ENCODE measurements around the gene MLPH.

MLPH gene

DNA sequence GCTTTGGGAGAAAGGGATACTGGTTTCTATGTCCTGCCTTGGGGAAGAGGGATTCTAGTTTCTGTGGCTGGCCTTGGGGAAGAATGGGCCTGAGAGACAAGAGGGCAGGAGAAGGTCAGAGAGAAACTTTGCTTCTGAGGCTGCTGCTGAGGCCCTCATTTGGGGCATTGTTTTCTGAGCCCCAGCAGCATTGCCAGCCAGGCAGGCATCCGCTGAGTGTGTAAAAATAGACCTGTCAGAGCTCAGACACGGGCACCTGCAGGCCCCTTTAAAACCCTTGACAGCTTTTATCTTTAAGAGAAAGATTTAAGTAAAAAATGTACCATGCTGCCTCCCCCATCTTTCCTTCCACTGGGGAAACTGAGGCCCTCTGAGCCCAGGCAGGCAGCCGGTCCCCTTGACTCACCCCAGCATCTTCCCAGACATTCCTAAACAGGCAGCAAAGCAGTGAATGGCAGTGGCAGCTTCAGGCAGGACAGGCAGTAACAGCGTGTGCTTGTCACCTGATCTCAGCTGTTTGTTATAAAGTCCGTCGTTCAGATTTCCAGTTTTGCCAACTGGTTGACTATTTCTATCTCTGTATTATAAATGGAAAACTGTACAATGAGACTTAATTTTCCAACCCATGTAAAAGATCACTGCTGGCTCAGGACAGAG is 27.6 kb downstream of the MLPH start:
- Histone ChIP-seq H3K9ac (peak overlapping the region; percentile 30), H3K27ac (peak overlapping the region; percentile 70), H3K4me3 (no peak overlapping the region), H4K20me1 (no peaks in the 10 kb centered on the region), H3K4me2 (peak overlapping the region; percentile 86), H3K36me3 (no peaks in the 10 kb centered on the region), H3K27me3 (no peaks in the 10 kb centered on the region), H3K9me3 (no peaks in the 10 kb centered on the region), H3K4me1 (peaks cover 48% of the 10 kb centered on the region)
- TF ChIP-seq Cebpa-rat (IDR thresholded peaks at IDR 0.05), result no peak

DNA sequence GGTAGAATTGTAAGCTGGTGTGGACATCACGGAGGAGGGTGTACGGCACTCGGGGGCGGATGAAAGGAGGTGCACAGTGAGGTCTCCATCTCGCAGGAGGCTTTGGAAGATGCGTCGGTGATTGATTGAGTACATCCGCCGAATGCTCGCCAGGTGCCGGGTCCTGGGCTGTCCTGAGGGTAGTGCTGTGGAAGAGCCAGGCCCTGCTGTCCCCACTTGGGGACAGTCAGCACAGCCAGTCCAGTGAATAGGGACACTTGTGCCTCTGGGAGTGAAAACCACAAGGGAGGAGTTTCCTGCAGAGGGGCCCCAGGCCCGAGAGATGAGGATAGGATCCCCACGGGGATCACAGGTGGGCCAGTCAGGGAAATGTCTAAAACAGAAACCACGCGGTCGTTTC is 28.1 kb downstream of the MLPH start:
- H3K27ac ChIP-seq, result peak overlapping the region; percentile 70
- peak overlapping the region; percentile 10; the same call in 1 of the 2 replicates for H3K4me3 ChIP-seq
- peak overlapping the region; percentile 86 for H3K4me2 ChIP-seq
- TF ChIP-seq Cebpa-rat (IDR thresholded peaks at IDR 0.05), result no peak
- no peaks in the 10 kb centered on the region for H3K27me3 ChIP-seq
- H3K9ac ChIP-seq, result peak overlapping the region; percentile 54
- no peaks in the 10 kb centered on the region for H4K20me1 ChIP-seq
- no peaks in the 10 kb centered on the region for H3K36me3 ChIP-seq
- H3K4me1 ChIP-seq, result peaks cover 44% of the 10 kb centered on the region
- H3K9me3 ChIP-seq, result no peaks in the 10 kb centered on the region

DNA sequence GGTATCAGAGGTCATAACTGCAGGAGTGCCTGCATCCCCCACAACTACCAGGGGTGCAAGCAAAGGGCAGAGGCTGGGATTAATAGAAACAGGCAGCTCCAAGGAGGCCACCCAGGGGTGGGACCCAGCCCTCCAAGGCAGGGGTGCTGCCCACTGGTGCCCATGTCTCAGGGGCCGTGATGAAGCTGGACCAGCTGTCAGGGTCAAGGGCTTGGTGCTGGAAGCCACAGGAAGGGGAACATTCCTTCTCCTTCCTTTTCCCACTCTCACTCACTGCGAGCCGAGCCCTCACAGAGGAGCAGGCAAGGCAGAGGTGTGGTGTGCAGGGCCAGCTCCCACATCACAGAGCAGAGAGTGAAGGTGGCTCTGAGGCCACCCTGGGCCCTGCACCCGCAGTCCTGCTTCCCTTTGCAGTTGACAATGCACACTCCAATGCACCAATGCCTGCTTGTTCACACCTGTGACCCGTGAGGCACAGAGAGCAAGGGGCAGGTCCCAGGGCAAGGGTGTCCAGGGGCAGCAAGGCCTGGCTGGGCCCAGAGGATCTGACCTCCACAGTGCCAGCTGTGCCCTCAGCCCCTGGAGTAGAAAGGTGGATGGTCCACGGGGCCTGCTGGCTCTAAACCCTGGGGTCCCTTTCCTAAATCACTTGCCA is 28.7 kb downstream of the MLPH start:
- no peaks in the 10 kb centered on the region for H3K27me3 ChIP-seq
- peak overlapping the region; percentile 70 for H3K27ac ChIP-seq
- H3K4me2 ChIP-seq, result peak overlapping the region; percentile 86

DNA sequence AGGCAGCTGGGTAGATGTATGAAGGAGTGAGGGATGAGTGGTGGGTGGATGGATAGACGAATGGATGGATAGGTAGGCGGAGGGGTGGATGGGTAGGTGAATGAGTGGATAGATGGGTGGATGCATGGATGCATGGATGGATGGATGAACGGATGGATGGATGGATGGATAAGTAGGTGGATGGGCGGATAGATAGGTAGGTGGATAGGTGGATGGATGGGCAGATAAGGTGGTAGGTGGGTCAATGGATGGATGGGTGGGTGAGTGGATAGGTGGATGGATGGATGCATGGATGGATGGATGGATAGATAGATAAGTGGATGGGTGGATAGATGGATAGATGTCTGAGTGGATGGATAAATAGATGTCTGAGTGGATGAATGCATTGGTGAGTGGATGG is 30.1 kb downstream of the MLPH start:
- Histone ChIP-seq H3K27ac (no peak overlapping the region), H3K36me3 (no peaks in the 10 kb centered on the region), H3K9ac (no peak overlapping the region), H3K27me3 (no peaks in the 10 kb centered on the region), H3K4me2 (no peak overlapping the region), H4K20me1 (no peaks in the 10 kb centered on the region), H3K4me3 (no peak overlapping the region), H3K4me1 (peaks cover 43% of the 10 kb centered on the region), H3K9me3 (no peaks in the 10 kb centered on the region)
- no peak for TF ChIP-seq Cebpa-rat (IDR thresholded peaks at IDR 0.05)

More for the DNA sequence above, 28.7 kb downstream of the MLPH start:
- Histone ChIP-seq H3K9ac (peak overlapping the region; percentile 54), H4K20me1 (no peaks in the 10 kb centered on the region), H3K9me3 (no peaks in the 10 kb centered on the region), H3K4me1 (peaks cover 43% of the 10 kb centered on the region), H3K4me3 (peak overlapping the region; percentile 10; the same call in 1 of the 2 replicates), H3K36me3 (no peaks in the 10 kb centered on the region)
- no peak for TF ChIP-seq Cebpa-rat (IDR thresholded peaks at IDR 0.05)

DNA sequence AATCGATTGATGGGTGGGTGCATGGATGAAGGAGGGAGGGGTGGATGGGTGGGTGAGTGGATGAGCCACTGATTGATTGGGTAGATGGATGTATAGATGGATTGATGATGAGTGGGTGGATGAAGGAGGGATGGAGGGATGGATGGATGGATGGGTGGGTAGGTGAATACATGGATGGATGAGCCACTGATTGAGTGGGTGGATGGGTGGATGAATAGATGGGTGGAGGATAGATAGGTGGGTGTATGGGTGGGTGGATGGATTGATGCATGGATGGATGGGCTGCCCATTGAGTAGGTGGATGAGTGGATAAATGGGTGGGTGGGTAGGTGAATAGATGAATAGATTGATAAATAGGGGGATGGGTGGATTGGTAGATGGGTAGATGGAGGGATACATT is 30.9 kb downstream of the MLPH start:
- Histone ChIP-seq H3K4me3 (no peak overlapping the region), H3K4me1 (peaks cover 36% of the 10 kb centered on the region), H4K20me1 (no peaks in the 10 kb centered on the region), H3K36me3 (no peaks in the 10 kb centered on the region), H3K9ac (no peak overlapping the region), H3K9me3 (no peaks in the 10 kb centered on the region), H3K27me3 (no peaks in the 10 kb centered on the region), H3K4me2 (no peak overlapping the region), H3K27ac (no peak overlapping the region)
- TF ChIP-seq Cebpa-rat (IDR thresholded peaks at IDR 0.05), result no peak

DNA sequence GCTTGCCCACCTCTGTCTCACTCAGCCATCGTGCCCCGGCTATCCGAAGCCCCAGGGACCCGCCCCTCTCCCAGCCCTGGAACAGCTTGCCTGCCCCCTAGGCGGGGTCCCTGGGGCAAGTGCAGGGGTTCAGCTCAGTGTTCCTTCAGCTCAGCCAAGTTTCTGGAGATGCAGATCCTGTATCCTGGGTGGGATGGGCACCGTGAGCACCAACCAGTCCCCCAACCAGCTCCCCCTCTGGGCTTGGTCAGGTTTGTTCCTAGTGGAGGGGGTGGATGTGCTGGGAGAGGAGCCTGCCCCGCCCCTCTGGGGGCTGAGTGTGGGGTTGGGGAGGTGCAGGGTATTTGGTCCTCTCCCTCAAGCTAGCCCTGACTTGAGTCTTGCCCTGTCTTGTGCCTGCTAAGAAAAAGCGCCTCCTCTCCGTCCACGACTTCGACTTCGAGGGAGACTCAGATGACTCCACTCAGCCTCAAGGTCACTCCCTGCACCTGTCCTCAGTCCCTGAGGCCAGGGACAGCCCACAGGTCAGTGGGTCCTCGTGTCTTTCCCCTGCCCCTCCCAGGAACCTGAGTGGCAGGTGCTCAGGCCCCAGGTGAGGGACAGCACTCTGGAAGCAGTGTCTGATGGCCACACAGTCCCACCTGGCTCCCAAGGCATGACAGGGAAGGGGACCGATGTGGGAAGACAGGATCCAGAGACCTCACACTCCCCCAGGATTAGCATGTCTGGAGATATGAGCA is 32.6 kb downstream of the MLPH start:
- no peak overlapping the region for H3K4me3 ChIP-seq
- no peak for TF ChIP-seq Cebpa-rat (IDR thresholded peaks at IDR 0.05)
- peaks cover 19% of the 10 kb centered on the region for H3K4me1 ChIP-seq
- 0 out of 2 replicates have a peak, but pooled peaks cover 3% of the 10 kb centered on the region for H3K9me3 ChIP-seq
- H3K27ac ChIP-seq, result peak overlapping the region; percentile 4; the same call in 1 of the 2 replicates
- H3K9ac ChIP-seq, result no peak overlapping the region
- no peaks in the 10 kb centered on the region for H3K36me3 ChIP-seq
- H4K20me1 ChIP-seq, result no peaks in the 10 kb centered on the region
- no peaks in the 10 kb centered on the region for H3K27me3 ChIP-seq
- H3K4me2 ChIP-seq, result no peak overlapping the region

DNA sequence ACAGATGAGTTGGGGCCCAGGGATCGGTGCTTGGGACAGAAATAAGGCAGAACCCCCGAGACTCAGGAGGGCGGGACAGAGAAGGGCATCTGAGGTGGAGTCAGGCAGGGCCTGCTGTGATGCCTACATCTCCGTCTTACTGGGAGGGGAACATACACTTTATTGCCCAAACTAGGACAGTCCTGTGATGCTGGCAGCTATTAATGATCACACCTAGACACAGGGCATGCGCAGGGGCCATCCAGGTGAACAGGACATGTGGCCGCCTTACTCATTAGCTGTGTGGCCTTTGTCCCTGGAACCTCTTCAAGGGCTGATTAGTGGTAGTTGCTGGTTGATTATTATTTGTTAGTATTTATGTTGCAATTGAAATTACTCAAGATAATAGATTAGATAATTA is 33.2 kb downstream of the MLPH start:
- H3K9ac ChIP-seq, result no peak overlapping the region
- no peaks in the 10 kb centered on the region for H3K27me3 ChIP-seq
- H3K4me2 ChIP-seq, result no peak overlapping the region
- peaks cover 13% of the 10 kb centered on the region for H3K4me1 ChIP-seq
- H3K36me3 ChIP-seq, result no peaks in the 10 kb centered on the region
- no peak for TF ChIP-seq Cebpa-rat (IDR thresholded peaks at IDR 0.05)
- peak overlapping the region; percentile 4; the same call in 1 of the 2 replicates for H3K27ac ChIP-seq
- H4K20me1 ChIP-seq, result no peaks in the 10 kb centered on the region
- 0 out of 2 replicates have a peak, but pooled peaks cover 3% of the 10 kb centered on the region for H3K9me3 ChIP-seq
- H3K4me3 ChIP-seq, result no peak overlapping the region

DNA sequence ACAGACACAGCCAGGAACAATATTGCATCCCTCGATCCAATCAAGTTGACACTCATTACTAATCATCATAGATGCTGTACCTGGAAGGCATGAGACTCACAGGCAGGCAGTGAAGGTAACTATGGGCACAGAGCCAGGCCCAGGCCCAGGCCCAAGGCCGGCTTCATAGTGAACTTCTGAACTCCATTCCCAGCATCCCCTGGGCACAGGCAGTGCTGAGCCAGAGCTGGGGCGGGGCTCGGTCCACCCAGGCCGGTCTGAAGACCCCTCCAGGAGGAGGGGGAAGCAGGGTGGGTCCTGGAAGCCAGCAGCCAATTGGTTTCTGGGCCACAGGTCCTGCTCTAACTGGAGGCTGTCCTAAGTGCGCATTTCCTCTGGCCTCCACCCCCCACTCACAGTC is 37.6 kb downstream of the MLPH start:
- Histone ChIP-seq H3K4me3 (no peak overlapping the region), H4K20me1 (no peaks in the 10 kb centered on the region), H3K9me3 (0 out of 2 replicates have a peak, but pooled peaks cover 3% of the 10 kb centered on the region), H3K36me3 (no peaks in the 10 kb centered on the region), H3K4me1 (peaks cover 35% of the 10 kb centered on the region), H3K4me2 (no peak overlapping the region), H3K9ac (no peak overlapping the region), H3K27me3 (no peaks in the 10 kb centered on the region), H3K27ac (0 out of 2 replicates have a peak overlapping the region, but pooled peaks have one; percentile 49)
- TF ChIP-seq Cebpa-rat (IDR thresholded peaks at IDR 0.05), result no peak

DNA sequence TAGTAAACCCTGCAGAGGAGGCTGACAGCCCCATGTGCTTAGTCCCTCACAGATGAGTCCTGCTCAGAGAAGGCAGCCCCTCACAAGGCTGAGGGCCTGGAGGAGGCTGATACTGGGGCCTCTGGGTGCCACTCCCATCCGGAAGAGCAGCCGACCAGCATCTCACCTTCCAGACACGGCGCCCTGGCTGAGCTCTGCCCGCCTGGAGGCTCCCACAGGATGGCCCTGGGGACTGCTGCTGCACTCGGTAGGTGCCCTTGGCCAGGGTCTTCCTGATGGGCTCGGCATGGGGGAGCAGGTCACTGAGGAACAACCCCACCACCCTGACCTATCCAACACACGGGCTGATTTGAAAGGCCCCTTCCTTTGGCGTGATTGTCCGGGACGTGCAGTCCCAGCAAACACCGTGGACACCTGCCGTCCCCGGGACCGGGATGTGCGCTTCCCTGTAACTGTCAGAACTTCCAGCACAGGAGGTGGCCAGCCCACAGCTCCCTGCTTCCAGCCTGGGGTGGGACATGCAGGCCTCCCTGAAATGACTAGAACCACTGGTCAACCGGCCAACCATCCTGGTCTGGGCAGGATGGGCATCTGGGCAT is 38.6 kb downstream of the MLPH start:
- H3K9ac ChIP-seq, result peak overlapping the region; percentile 51; the same call in 1 of the 2 replicates
- H3K4me3 ChIP-seq, result no peak overlapping the region
- H3K4me2 ChIP-seq, result peak overlapping the region; percentile 47

More for the DNA sequence above, 38.6 kb downstream of the MLPH start:
- Histone ChIP-seq H4K20me1 (no peaks in the 10 kb centered on the region), H3K4me1 (peaks cover 45% of the 10 kb centered on the region), H3K27ac (peak overlapping the region; percentile 49), H3K36me3 (no peaks in the 10 kb centered on the region), H3K27me3 (no peaks in the 10 kb centered on the region), H3K9me3 (0 out of 2 replicates have a peak, but pooled peaks cover 3% of the 10 kb centered on the region)
- TF ChIP-seq Cebpa-rat (IDR thresholded peaks at IDR 0.05), result no peak
